Activated T-cell treated with anti-CD3 and anti-CD28 coated beads, Interleukin-2, amount 50 U/mL, for 24 hours (primary cell): ENCODE measurements around the gene KIDINS220.
A peak's percentile ranks its signal among the peaks of the same experiment; 100 is the strongest.

Source experiments
- DNase-seq: peaks from one replicate; pipeline ENCODE4 v3.0.0-alpha.2; 2020
- H3K27ac Mint-ChIP-seq: 2 replicates; pipeline ENCODE4 v1.8.0; 2020; ENCODE audit warnings: mild to moderate bottlenecking, mixed read lengths
- H3K27me3 Mint-ChIP-seq: 2 replicates; pipeline ENCODE4 v1.8.0; 2020; ENCODE audit warnings: mixed read lengths
- H3K36me3 Mint-ChIP-seq: 2 replicates; pipeline ENCODE4 v1.8.0; 2020; ENCODE audit warnings: low read depth, mixed read lengths
- H3K4me1 Mint-ChIP-seq: 2 replicates; pipeline ENCODE4 v1.8.0; 2020; ENCODE audit warnings: low read depth, mixed read lengths
- H3K4me3 Mint-ChIP-seq: 2 replicates; pipeline ENCODE4 v1.8.0; 2020; ENCODE audit warnings: mild to moderate bottlenecking, moderate library complexity, mixed read lengths
- H3K9me3 Mint-ChIP-seq: 2 replicates; pipeline ENCODE4 v1.8.0; 2020; ENCODE audit warnings: mixed read lengths

KIDINS220 gene

DNA sequence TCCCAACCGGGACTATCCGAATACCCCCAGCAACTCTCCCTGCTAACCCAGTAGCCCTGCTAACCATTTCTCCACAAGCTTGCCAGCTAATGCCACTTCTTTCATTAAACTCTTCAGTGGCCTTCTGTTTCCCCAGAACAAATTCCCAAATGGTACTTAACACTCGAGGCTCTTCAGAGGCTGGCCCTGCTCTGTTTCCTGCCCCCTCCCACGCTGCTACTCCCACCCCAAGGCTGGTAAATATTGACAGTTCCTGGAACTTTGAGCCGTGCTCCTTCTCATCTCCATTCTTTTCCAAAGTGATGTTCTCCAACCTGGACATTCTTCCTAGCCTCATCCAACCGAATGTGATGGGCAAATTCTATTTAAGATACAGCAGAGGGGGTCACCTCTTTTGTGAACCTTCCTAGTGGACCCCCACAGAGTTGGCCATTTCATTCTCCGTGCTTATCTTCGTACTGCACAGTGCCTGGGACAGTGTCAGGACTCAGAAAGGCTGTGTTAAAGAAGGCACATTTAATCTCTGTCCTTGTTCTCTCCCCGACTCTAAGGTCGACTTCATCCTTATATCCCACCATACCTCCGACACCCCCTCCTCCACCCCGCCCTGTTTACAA, 3.2 kb upstream of the KIDINS220 start:
- Mint-ChIP-seq H3K4me1 (peaks cover 18% of the 10 kb centered on the region), H3K27me3 (peaks cover 8% of the 10 kb centered on the region), H3K27ac (no peak overlapping the region), H3K36me3 (peaks cover 3% of the 10 kb centered on the region), H3K9me3 (no peaks in the 10 kb centered on the region), H3K4me3 (no peak overlapping the region)
- DNase-seq: no peak

DNA sequence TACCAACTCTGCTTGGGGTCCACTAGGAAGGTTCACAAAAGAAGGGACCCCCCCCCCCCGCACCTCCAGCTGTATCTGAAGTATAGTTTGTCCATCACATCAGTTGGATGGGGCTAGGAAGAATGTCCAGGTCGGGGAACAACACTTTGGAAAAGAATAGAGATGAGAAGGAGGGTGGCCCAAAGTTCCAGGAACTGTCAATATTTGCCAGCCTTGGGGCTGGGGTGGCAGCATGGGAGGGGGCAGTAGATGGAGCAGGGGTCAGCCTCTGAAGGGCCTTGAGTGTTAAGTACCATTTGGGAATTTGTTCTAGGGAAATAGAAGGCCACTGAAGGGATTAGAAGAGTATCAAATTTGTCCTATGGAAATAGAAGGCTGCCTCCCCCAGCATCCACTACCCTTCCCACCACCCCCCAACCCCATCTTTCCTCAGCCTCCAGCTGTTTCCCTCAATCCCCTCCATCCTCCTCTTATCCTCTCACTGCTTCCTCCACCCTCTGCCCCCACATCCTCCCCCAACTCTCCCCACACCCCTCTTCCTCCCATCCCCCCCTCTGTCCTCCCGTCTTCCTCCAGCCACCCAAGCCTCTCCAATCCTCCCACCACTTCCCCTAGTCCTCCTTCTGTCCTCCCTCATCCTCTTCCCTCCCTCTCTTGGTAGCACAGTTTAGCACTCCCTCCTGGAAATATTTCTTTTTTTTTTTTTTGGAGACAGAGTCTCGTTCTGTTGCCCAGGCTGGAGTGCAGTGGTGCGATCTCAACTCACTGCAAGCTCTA, 2.0 kb upstream of the KIDINS220 start:
- peaks cover 3% of the 10 kb centered on the region for H3K36me3 Mint-ChIP-seq
- H3K27ac Mint-ChIP-seq: no peak overlapping the region
- H3K27me3 Mint-ChIP-seq: no peaks in the 10 kb centered on the region
- DNase-seq: no peak
- H3K9me3 Mint-ChIP-seq: no peaks in the 10 kb centered on the region
- H3K4me3 Mint-ChIP-seq: no peak overlapping the region
- peaks cover 29% of the 10 kb centered on the region for H3K4me1 Mint-ChIP-seq

DNA sequence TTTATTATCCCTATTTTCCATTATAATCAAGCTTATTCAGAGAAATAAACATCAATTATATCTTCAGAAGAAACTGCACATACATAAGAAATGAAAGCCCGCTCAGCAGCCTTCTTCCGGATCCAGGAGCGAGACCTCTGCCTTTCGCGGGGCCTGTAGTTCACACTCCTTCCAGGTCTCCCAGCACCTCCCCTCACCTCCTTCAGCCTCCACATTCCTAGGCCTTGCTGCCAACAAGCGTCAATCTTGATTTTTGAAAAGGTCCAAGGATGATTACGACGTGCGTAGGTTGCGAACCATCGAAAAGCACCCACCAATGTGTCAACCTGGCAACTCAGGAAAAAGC, 355 bp upstream of the KIDINS220 start:
- Mint-ChIP-seq H3K27ac (no peak overlapping the region), H3K27me3 (no peaks in the 10 kb centered on the region)

DNA sequence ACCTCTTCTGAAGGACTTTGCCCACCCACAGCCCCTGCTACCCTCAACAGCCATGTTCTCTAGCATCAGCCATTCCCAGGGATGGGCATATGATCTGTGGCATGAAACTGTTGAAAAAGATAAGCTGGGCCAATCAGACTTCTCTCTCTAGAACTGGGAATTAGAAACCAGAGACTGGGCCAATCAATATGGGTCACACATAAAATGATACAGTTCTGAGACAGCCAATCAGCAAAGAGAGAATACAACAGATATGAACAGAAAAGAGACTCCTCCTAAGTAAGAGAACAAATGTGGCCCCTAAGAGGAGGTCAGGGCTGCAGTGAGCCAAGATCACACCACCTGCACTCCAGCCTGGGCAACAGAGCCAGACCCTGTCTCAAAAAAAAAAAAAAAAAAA, 2.1 kb downstream of the KIDINS220 start:
- Mint-ChIP-seq H3K4me3 (peak overlapping the region; percentile 40), H3K27ac (no peak overlapping the region), H3K27me3 (no peaks in the 10 kb centered on the region), H3K4me1 (peaks cover 60% of the 10 kb centered on the region), H3K36me3 (peaks cover 3% of the 10 kb centered on the region), H3K9me3 (no peaks in the 10 kb centered on the region)
- no peak for DNase-seq

More for the DNA sequence above, 355 bp upstream of the KIDINS220 start:
- Mint-ChIP-seq H3K36me3 (peaks cover 3% of the 10 kb centered on the region), H3K4me3 (peak overlapping the region; percentile 99), H3K9me3 (no peaks in the 10 kb centered on the region), H3K4me1 (peaks cover 41% of the 10 kb centered on the region)
- peak; percentile 45 for DNase-seq

DNA sequence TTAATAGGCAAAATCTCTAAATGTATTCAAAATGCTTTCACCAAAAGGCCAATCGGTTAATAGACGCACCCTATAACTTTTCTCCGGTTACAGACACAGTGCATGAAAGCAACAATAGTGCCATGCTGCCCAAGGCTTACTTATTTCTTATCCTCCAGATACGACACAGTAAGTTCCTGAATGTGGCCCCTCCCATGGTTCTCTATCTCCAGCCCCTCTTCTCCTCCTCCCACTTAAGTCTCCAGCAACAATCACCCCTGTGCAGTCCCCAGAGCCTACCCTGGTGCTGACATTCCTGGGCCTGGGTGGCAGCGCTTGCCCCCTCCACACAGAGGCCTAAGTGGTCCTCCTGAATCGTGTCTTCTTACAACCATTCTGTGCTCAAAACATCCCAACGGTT, 3.6 kb downstream of the KIDINS220 start:
- peaks cover 68% of the 10 kb centered on the region for H3K4me1 Mint-ChIP-seq
- DNase-seq: no peak
- no peaks in the 10 kb centered on the region for H3K9me3 Mint-ChIP-seq
- H3K36me3 Mint-ChIP-seq: peaks cover 3% of the 10 kb centered on the region
- no peak overlapping the region for H3K27ac Mint-ChIP-seq
- H3K27me3 Mint-ChIP-seq: no peaks in the 10 kb centered on the region
- H3K4me3 Mint-ChIP-seq: no peak overlapping the region

DNA sequence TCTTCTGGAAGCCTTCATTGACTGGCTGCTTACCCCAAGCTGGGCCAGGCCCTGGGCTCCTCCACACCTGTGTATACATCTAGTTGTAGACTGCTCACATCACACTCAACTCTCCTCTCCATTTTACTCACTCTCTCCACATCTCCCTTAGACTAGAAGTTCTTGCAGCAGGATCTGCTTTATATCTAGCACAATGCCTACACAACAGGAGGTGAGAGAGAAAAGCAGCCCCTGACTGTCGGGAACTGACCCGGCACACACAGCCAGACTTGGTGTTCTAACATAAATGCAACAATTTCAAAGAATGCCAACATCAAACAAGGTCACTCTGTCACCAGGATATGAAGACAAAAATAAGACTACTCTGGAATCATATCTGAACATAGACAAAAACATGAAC, 5.9 kb downstream of the KIDINS220 start:
- H3K4me1 Mint-ChIP-seq: peaks cover 69% of the 10 kb centered on the region
- no peaks in the 10 kb centered on the region for H3K27me3 Mint-ChIP-seq
- H3K4me3 Mint-ChIP-seq: no peak overlapping the region
- no peaks in the 10 kb centered on the region for H3K9me3 Mint-ChIP-seq
- H3K36me3 Mint-ChIP-seq: peaks cover 10% of the 10 kb centered on the region
- H3K27ac Mint-ChIP-seq: no peak overlapping the region
- DNase-seq: no peak

DNA sequence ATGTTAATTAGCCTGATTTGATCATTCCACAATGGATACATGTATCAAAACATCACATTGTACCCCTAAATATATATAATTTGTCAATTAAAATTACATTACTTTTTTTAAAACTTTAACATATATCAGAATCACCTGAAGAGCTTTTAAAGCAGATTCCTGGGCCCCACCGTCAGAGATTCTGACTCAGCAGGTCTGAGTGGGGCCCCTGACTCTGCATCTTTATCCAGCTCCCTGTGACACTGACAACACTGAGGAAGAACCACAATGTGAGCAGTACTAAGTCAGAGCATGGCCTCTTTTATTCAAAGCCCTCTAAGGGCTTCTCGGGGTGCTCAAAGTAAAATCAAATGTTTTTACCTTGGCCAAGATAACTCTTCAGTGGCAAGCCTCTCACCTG, 9.7 kb downstream of the KIDINS220 start:
- Mint-ChIP-seq H3K4me1 (peaks cover 38% of the 10 kb centered on the region), H3K27ac (no peak overlapping the region), H3K4me3 (no peak overlapping the region), H3K27me3 (no peaks in the 10 kb centered on the region), H3K36me3 (peaks cover 26% of the 10 kb centered on the region), H3K9me3 (no peaks in the 10 kb centered on the region)
- no peak for DNase-seq

DNA sequence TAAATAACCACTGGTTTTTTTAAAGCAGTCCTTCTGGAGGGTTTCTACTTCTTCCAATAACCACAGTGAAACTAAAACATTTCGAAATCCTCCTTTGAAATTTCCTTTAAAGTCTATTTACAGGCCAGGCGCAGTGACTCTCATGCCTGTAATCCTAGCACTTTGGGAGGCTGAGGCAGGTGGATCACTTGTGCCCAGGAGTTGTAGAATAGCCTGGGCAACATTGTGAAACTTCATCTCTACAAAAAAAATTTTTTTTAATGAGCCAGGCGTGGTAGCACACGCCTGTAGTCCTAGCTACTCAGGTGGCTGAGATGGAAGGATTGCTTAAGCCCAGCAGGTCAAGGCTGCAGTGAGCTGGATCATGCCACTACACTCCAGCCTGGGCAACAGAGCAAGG, 15.2 kb downstream of the KIDINS220 start:
- no peak for DNase-seq
- Mint-ChIP-seq H3K27me3 (no peaks in the 10 kb centered on the region), H3K36me3 (peaks cover 44% of the 10 kb centered on the region), H3K9me3 (no peaks in the 10 kb centered on the region), H3K4me3 (no peak overlapping the region), H3K27ac (no peak overlapping the region), H3K4me1 (peaks cover 1% of the 10 kb centered on the region)

DNA sequence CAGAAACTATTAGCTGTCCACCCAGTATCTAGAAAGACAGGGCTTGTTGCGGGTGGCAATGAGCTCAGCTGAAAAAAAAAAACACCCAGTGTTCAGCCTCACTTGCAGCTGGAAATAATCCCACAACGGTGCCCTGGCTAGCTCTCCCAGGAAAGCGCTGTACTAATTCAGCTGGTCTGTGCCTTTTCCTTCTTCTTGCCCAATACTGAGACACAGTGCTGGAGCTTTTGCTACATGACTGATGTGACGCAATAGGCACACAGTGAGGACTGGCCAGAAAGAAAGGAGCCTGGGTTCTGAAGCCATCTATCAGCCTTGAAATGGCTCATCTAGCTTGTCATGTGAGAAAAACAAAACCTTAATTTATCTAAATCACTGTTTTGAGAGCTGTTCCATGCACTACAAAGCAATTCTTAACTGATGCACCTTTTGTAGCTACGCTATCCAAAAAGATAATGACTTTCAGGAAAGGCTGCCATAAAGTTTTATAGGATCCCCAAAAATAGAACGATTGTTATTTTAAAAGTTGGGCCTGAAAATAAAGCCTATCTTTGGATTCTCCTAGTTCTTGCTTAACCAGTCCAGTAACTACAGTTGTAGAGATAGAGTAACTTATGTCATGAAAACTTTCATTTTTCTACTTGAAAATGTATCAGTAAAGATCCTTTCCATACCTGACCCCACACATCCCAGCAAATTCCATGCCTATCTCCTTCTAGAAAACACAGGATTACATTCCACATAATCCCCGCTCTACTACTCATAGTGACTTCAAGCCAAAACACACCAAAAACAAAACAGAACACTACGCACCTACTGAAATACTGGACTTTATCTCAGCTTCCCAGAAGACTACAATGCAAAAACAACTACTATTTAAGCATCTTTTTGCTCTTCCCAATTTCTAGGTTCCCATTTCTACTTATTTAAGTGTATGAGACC, 15.9 kb downstream of the KIDINS220 start:
- no peak overlapping the region for H3K4me3 Mint-ChIP-seq
- H3K27me3 Mint-ChIP-seq: no peaks in the 10 kb centered on the region
- peaks cover 45% of the 10 kb centered on the region for H3K36me3 Mint-ChIP-seq
- no peak overlapping the region for H3K27ac Mint-ChIP-seq
- H3K4me1 Mint-ChIP-seq: no peaks in the 10 kb centered on the region
- H3K9me3 Mint-ChIP-seq: no peaks in the 10 kb centered on the region
- no peak for DNase-seq

DNA sequence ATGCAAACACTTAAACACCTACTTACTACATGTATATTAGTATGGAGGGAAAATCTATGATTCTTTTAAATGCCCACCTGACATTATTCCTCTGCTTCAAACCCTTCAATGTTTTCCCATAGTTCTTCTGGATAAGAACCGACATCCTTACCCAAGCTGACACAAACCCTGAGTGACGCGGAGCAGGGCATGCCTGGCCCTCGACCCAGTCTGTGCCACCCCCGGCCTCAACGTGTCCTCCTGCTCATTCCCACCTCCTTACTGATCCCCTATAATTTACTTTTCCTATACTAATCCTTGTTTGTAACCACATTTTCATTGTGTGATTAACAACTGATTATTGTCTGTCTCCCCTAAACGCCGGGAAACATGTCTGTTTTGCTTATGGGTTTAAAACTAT, 17.5 kb downstream of the KIDINS220 start:
- H3K4me3 Mint-ChIP-seq: no peak overlapping the region
- H3K27ac Mint-ChIP-seq: no peak overlapping the region
- peaks cover 47% of the 10 kb centered on the region for H3K36me3 Mint-ChIP-seq
- no peaks in the 10 kb centered on the region for H3K4me1 Mint-ChIP-seq
- DNase-seq: no peak
- no peaks in the 10 kb centered on the region for H3K27me3 Mint-ChIP-seq
- no peaks in the 10 kb centered on the region for H3K9me3 Mint-ChIP-seq

DNA sequence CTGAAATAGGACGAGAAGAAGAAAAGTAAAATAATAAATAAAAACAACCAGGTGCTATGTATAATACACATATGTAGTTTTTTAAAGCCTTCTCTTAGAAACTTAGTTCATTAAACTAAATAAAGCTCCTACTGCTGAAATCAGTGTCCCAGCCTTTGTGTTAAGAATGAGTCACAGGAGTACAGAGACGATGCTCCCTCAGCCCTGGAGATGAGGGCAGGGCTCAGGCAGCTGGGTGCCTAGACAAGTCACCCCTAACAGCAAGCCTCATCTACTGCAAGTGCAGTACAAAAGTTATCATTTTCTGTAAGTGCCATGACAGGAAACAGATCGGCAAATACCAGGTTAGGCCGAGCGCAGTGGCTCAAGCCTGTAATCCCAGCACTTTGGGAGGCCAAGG, 18.2 kb downstream of the KIDINS220 start:
- H3K27me3 Mint-ChIP-seq: no peaks in the 10 kb centered on the region
- H3K4me1 Mint-ChIP-seq: no peaks in the 10 kb centered on the region
- DNase-seq: no peak
- no peak overlapping the region for H3K4me3 Mint-ChIP-seq
- H3K27ac Mint-ChIP-seq: no peak overlapping the region
- no peaks in the 10 kb centered on the region for H3K9me3 Mint-ChIP-seq
- H3K36me3 Mint-ChIP-seq: peaks cover 48% of the 10 kb centered on the region

DNA sequence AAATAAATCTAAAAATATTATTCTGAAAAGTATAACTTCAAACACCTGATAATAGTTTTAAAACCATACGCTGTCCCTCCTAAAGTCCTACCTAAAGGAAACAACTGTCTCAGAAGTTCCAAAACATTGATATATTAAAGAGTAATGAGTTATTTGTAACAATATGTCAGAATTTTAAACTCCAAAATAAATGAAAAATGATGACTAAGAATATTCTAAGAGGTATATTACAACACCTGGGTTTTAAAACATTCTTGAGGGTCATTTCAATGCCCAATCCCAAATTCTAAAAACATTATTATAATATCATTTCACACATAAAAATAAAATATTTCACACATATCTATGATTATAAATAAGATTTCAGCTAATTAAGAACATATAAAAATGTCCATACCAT, 20.2 kb downstream of the KIDINS220 start:
- H3K9me3 Mint-ChIP-seq: no peaks in the 10 kb centered on the region
- H3K4me3 Mint-ChIP-seq: no peak overlapping the region
- H3K36me3 Mint-ChIP-seq: peaks cover 58% of the 10 kb centered on the region
- H3K4me1 Mint-ChIP-seq: no peaks in the 10 kb centered on the region
- no peaks in the 10 kb centered on the region for H3K27me3 Mint-ChIP-seq
- DNase-seq: no peak
- H3K27ac Mint-ChIP-seq: no peak overlapping the region

DNA sequence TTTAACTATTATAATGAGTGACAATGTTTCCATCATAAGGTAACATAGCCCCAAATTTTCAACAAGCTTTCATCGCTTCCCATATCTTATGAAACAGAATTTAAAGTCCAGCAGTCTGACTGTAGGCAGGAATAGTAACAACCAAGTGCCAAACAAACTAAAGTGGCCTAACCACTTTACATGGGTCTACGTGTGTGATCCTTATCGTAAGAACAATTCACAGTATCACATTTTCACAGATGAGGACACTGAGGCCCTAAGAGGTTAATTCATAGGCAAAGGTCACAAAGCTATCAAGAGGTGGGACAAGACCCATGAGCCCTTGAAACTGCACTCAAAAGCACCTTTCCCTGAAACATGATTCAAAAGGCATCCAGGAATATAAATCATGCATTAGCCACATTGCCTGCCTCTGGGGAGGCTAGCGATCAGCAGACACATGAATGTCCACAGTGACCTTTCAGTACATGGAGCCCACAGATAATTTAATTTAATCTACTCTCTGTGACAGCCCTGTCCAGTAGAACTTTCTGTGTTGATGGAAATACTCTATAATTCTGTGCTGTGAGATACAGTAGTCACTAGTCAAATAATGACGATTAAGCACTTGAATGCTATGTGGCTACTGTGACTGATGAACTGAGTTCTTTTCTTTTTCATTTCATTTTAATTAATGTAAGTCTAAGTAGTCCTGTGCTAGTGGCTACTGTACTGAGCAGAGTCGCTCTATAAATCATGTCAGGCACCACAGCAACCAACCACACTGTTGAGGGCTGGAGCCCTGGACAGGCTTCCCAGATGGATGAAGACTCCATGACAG, 30.3 kb downstream of the KIDINS220 start:
- Mint-ChIP-seq H3K27ac (no peak overlapping the region), H3K9me3 (no peaks in the 10 kb centered on the region), H3K4me1 (peaks cover 23% of the 10 kb centered on the region), H3K4me3 (no peak overlapping the region), H3K27me3 (no peaks in the 10 kb centered on the region), H3K36me3 (peaks cover 78% of the 10 kb centered on the region)
- DNase-seq: no peak
